ENCODE data around the gene TAF4B.

- TF ChIP-seq CTCF (IDR thresholded peaks at IDR 0.05; ENCODE audit: control extremely low read depth in 1 of 3, insufficient read depth in 1 of 3, low read depth in 1 of 3, low read length in 3 of 3) (no peak), CHD1 (IDR thresholded peaks at IDR 0.05; ENCODE audit: low read depth, low read length) (no peak)
These were observed 42.7 kb upstream of the TAF4B start for GRCh38 chr18:26183395-26184112.
